DND-41 (cell line): ENCODE results near the gene PAPLN.

Source experiments
- CTCF ChIP-seq: IDR thresholded peaks from 2 replicates; pipeline ENCODE4 v1.5.1; 2012; ENCODE audit warnings: borderline replicate concordance, low read length, moderate library complexity, mild to moderate bottlenecking; ENCODE audit not compliant: poor library complexity, severe bottlenecking; ENCODE audit errors: extremely low read depth
- EZH2 ChIP-seq: IDR thresholded peaks from 3 replicates; pipeline ENCODE4 v1.6.1; 2012; ENCODE audit warnings: borderline replicate concordance, low read depth, mild to moderate bottlenecking, moderate library complexity, low read length, inconsistent platforms; ENCODE audit not compliant: severe bottlenecking

DNA sequence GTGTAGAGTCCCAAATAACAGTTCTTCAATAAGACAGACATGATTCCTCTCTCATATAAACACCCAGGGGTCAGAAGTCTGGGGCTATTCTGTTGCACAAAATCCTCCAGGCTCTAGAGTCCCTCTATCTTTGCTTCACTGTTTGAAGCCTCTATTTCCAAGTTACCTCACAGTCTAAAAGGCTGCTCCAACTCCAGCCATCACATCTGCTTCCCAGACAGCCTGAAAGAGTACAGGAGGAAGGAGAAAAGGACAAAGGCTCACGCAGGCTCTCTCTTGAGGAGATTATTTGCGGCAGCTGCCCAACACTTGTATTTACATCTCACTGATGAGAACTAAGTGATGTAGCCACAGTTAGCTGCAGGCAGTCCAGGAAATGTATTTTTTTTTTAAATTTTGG is 6.4 kb downstream of the PAPLN start:
- TF ChIP-seq CTCF, result no peak
- TF ChIP-seq EZH2, result no peak
